C4-2B (cell line): ENCODE results near the gene CAMTA1.

Experiments used
- ZFX ChIP-seq: fragments of 450-650 bp; IDR thresholded peaks from 2 replicates; pipeline ENCODE4 v1.6.1; 2017
- TF ChIP-seq, protein P1 (sequence below): fragments of 450-650 bp; conservative IDR thresholded peaks from 2 replicates; pipeline ENCODE4 v1.5.1; 2017; ENCODE audit warnings: mild to moderate bottlenecking

DNA sequence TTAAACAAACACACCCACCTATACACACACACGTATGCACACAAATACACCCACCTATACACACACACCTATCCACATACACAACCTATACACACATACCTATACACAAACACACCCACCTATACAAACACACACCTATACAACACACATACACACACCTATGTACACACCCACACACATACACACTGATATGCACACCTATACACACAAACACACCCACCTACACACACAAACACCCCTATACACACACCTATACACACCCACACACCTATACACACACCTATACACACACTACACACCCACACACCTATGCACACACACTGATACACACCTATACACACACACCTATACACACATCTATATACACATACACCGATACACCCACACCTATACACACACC lies 870.1 kb downstream of the CAMTA1 start:
- TF ChIP-seq, protein P1, sequence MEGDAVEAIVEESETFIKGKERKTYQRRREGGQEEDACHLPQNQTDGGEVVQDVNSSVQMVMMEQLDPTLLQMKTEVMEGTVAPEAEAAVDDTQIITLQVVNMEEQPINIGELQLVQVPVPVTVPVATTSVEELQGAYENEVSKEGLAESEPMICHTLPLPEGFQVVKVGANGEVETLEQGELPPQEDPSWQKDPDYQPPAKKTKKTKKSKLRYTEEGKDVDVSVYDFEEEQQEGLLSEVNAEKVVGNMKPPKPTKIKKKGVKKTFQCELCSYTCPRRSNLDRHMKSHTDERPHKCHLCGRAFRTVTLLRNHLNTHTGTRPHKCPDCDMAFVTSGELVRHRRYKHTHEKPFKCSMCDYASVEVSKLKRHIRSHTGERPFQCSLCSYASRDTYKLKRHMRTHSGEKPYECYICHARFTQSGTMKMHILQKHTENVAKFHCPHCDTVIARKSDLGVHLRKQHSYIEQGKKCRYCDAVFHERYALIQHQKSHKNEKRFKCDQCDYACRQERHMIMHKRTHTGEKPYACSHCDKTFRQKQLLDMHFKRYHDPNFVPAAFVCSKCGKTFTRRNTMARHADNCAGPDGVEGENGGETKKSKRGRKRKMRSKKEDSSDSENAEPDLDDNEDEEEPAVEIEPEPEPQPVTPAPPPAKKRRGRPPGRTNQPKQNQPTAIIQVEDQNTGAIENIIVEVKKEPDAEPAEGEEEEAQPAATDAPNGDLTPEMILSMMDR, result no peak
- TF ChIP-seq ZFX, result no peak
